OCI-LY7 (cell line): ENCODE results near the gene LEMD1. TPM values are rescaled to one million over a fixed set of nuclear protein-coding genes. Genes with fewer than 3 reads are reported as not detected.
"Not testable (repeated sequence)": the region's sequence is repeated elsewhere in the genome, so short reads cannot be mapped to it uniquely, and the experiment has no call there.

ENCODE experiments used
- BruUV-seq: library from RNA; stranded (reverse); fragments of 400-500 nt; replicated peaks from 2 replicates; lab custom pipeline; 2021; lab: Mats Ljungman, UMichigan
- CTCF ChIA-PET: fragments of 300-600 bp; sonication (Branson Sonifier 250); formaldehyde crosslinking; loops from one replicate; lab custom pipeline; 2022; ENCODE audit warnings: antibody characterized with exemption; ENCODE audit not compliant: unreplicated experiment; lab: Charles Lee
- POLR2A ChIA-PET: fragments of 300-600 bp; sonication (Branson Sonifier 250); formaldehyde crosslinking; loops from one replicate; lab custom pipeline; 2022; ENCODE audit warnings: antibody characterized with exemption; lab: Charles Lee
- DNase-seq: peaks from one replicate; pipeline ENCODE4 v3.0.0-alpha.2; 2015; ENCODE audit warnings: low spot score
- H2AFZ ChIP-seq: fragments of 200-600 bp; sonication (generic), shearing (Covaris generic); 2 replicates; pipeline ENCODE4 v1.6.1; 2014; ENCODE audit warnings: mild to moderate bottlenecking, antibody characterized with exemption, low read length, moderate library complexity
- H3K27ac ChIP-seq: fragments of 200-600 bp; sonication (generic); 2 replicates; pipeline ENCODE4 v1.5.1; 2014; ENCODE audit warnings: mixed run types, low read depth, mild to moderate bottlenecking, moderate library complexity, low read length, inconsistent platforms; ENCODE audit not compliant: poor library complexity, severe bottlenecking
- H3K36me3 ChIP-seq: fragments of 200-600 bp; sonication (generic); 2 replicates; pipeline ENCODE4 v1.6.1; 2014; ENCODE audit warnings: mild to moderate bottlenecking, antibody characterized with exemption, low read length, moderate library complexity, mixed read lengths; ENCODE audit not compliant: insufficient read depth
- H3K4me1 ChIP-seq: fragments of 200-600 bp; sonication (generic); 2 replicates; pipeline ENCODE4 v1.5.1; 2014; ENCODE audit warnings: mild to moderate bottlenecking, low read length; ENCODE audit not compliant: insufficient read depth, poor library complexity, severe bottlenecking
- H3K4me2 ChIP-seq: fragments of 200-600 bp; sonication (generic); 2 replicates; pipeline ENCODE4 v1.6.1; 2014; ENCODE audit warnings: mild to moderate bottlenecking, low read length
- H3K4me3 ChIP-seq: fragments of 200-600 bp; sonication (generic); 2 replicates; pipeline ENCODE4 v1.5.1; 2014; ENCODE audit warnings: mild to moderate bottlenecking, low read depth, low read length; ENCODE audit not compliant: poor library complexity, severe bottlenecking
- H3K79me2 ChIP-seq: fragments of 200-600 bp; sonication (generic); 2 replicates; pipeline ENCODE4 v1.6.1; 2016; ENCODE audit warnings: low read depth, mild to moderate bottlenecking, low read length, moderate library complexity, mixed read lengths; ENCODE audit not compliant: insufficient read depth
- H3K9me2 ChIP-seq: fragments of 200-600 bp; sonication (generic); 2 replicates; pipeline ENCODE4 v1.6.1; 2016; ENCODE audit warnings: mild to moderate bottlenecking, low read length, mixed read lengths; ENCODE audit not compliant: insufficient read depth
- H3K9me3 ChIP-seq: fragments of 200-600 bp; sonication (generic); 2 replicates; pipeline ENCODE4 v1.6.1; 2014; ENCODE audit warnings: mild to moderate bottlenecking, mixed run types, low read length, mixed read lengths
- H4K20me1 ChIP-seq: fragments of 200-600 bp; sonication (generic); 2 replicates; pipeline ENCODE4 v1.6.1; 2014; ENCODE audit warnings: mild to moderate bottlenecking, antibody characterized with exemption, low read length, moderate library complexity, mixed read lengths; ENCODE audit not compliant: insufficient read depth
- EZH2phosphoT487 ChIP-seq: fragments of 200-600 bp; sonication (generic); IDR thresholded peaks from 2 replicates; pipeline ENCODE4 v1.6.1; 2018; ENCODE audit warnings: low read depth, borderline replicate concordance, mild to moderate bottlenecking, mixed run types, antibody characterized with exemption, low read length, moderate library complexity, mixed read lengths
- intact Hi-C: fragments of 100-400 bp; cut with micrococcal nuclease; formaldehyde crosslinking; loops from one replicate; pipeline ENCODE4 v1.10.0; 2022; ENCODE audit not compliant: unreplicated experiment
- total RNA-seq, 2 experiments: library from RNA; depleted of rRNA in 1 of 2; stranded (reverse); fragments of >200 nt in 1 of 2; shearing (Covaris generic) in 1 of 2; gene quantifications; 2 replicates each; pipeline ENCODE4 v1.2.3, GENCODE V29; 2014 to 2022
- TF ChIP-seq, protein P1 (sequence below): fragments of 200-600 bp; sonication (generic); conservative IDR thresholded peaks from 2 replicates; pipeline ENCODE4 v1.5.1; 2014; ENCODE audit warnings: mild to moderate bottlenecking, antibody characterized with exemption, low read length, moderate library complexity, mixed read lengths

The LEMD1 gene
- total RNA-seq, 2 experiments from 2014 or later = 0.44 to 0.63 TPM

DNA sequence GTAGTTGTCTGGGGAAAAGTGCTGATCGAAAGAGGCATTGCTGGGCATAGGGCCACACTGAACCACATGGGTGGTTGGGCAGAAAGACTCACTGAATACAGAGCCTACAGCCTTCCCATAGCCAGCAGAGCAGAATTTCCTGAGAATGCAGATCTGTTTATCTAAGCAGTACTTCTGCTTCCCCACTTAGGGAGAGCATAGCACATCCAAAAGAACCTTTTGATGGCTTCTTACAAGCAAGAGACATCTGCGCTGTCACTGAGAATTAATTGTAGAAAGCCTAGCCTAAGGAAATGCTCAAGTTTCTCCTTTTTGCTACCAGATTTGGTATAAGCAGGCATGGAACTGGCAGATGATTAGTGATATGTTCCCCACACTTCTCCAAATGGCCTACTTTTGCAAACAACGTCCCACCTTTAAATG is 52.1 kb downstream of the LEMD1 start:
- TF ChIP-seq, protein P1, sequence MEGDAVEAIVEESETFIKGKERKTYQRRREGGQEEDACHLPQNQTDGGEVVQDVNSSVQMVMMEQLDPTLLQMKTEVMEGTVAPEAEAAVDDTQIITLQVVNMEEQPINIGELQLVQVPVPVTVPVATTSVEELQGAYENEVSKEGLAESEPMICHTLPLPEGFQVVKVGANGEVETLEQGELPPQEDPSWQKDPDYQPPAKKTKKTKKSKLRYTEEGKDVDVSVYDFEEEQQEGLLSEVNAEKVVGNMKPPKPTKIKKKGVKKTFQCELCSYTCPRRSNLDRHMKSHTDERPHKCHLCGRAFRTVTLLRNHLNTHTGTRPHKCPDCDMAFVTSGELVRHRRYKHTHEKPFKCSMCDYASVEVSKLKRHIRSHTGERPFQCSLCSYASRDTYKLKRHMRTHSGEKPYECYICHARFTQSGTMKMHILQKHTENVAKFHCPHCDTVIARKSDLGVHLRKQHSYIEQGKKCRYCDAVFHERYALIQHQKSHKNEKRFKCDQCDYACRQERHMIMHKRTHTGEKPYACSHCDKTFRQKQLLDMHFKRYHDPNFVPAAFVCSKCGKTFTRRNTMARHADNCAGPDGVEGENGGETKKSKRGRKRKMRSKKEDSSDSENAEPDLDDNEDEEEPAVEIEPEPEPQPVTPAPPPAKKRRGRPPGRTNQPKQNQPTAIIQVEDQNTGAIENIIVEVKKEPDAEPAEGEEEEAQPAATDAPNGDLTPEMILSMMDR = no peak
- no peak for TF ChIP-seq EZH2phosphoT487
- no peak overlapping the region for H3K4me3 ChIP-seq
- no TSS peak for BruUV-seq
- ChIA-PET POLR2A (no interaction called here), CTCF (no interaction called here)
- no peak overlapping the region for H2AFZ ChIP-seq
- H3K27ac ChIP-seq = no peak overlapping the region
- H3K9me2 ChIP-seq = no peaks in the 10 kb centered on the region
- H3K9me3 ChIP-seq = no peaks in the 10 kb centered on the region
- H3K36me3 ChIP-seq = no peaks in the 10 kb centered on the region
- H4K20me1 ChIP-seq = no peaks in the 10 kb centered on the region
- H3K4me2 ChIP-seq = no peak overlapping the region
- intact Hi-C loops = no loop called here
- no peaks in the 10 kb centered on the region for H3K79me2 ChIP-seq
- H3K4me1 ChIP-seq = no peaks in the 10 kb centered on the region
- DNase-seq = no peak

DNA sequence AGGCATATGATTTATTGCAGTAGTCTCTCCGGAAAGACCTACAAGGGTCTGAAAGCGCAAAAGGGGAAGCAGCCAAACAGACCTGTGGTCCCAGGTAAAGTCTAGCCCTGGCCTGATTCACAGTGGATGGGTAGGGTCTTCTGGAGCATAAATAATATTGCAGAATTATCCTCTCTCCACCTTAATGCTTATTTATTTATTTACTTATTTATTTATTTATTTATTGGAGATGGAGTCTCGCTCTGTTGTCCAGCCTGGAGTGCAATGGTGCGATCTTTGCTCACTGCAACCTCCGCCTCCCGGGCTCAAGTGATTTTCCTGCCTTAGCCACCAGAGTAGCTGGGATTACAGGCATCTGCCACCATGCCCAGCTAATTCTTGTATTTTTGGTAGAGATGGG is 53.4 kb downstream of the LEMD1 start:
- no peak overlapping the region for H3K4me3 ChIP-seq
- TF ChIP-seq, protein P1 = no peak
- no peak for TF ChIP-seq EZH2phosphoT487
- H3K79me2 ChIP-seq = no peaks in the 10 kb centered on the region
- no TSS peak for BruUV-seq
- no peaks in the 10 kb centered on the region for H3K4me1 ChIP-seq
- CTCF ChIA-PET = no interaction called here
- no peak for DNase-seq
- no peak overlapping the region for H3K4me2 ChIP-seq
- no peak overlapping the region for H3K27ac ChIP-seq
- POLR2A ChIA-PET = interaction anchor here (0.6 kb wide), 1 partner anchor 1549 kb away, joined by 4 read pairs; no protein-coding TSS in a partner anchor
- no peaks in the 10 kb centered on the region for H3K9me2 ChIP-seq
- H4K20me1 ChIP-seq = no peaks in the 10 kb centered on the region
- H2AFZ ChIP-seq = no peak overlapping the region
- H3K9me3 ChIP-seq = no peaks in the 10 kb centered on the region
- H3K36me3 ChIP-seq = no peaks in the 10 kb centered on the region
- intact Hi-C loops = no loop called here

DNA sequence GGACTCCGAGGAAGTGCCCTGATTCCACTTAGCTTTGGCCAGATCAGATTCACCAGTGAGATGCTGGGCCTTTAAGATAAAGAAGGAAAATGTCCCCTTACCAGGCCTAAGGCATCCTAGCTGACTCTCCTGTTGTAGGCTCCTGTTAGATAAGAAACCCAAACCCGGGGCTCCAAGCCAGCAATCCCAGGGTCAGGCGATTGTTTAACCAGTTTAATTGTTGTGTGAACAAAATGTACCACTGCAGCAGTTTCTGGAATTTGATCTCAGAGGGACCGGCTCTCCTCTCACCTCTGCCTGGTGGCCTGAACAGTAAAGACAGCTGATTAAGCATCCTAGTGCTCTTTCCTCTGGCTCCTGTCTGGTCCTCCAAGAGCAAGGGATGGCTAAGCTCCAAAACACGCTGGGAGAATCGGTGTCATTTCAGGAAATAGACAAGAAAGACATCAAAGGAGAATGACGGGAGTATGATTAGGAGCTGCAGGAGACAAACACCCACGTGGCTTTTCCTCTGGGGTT is 55.9 kb downstream of the LEMD1 start:
- no peaks in the 10 kb centered on the region for H3K79me2 ChIP-seq
- no peak for DNase-seq
- H3K4me3 ChIP-seq = no peak overlapping the region
- no peak overlapping the region for H3K27ac ChIP-seq
- H2AFZ ChIP-seq = no peak overlapping the region
- CTCF ChIA-PET = no interaction called here
- no peaks in the 10 kb centered on the region for H3K36me3 ChIP-seq
- no TSS peak for BruUV-seq
- no peaks in the 10 kb centered on the region for H3K4me1 ChIP-seq
- no peaks in the 10 kb centered on the region for H4K20me1 ChIP-seq
- no peaks in the 10 kb centered on the region for H3K9me3 ChIP-seq
- H3K4me2 ChIP-seq = no peak overlapping the region
- H3K9me2 ChIP-seq = no peaks in the 10 kb centered on the region
- intact Hi-C loops = no loop called here
- POLR2A ChIA-PET = no interaction called here
- TF ChIP-seq, protein P1 = no peak
- no peak for TF ChIP-seq EZH2phosphoT487

DNA sequence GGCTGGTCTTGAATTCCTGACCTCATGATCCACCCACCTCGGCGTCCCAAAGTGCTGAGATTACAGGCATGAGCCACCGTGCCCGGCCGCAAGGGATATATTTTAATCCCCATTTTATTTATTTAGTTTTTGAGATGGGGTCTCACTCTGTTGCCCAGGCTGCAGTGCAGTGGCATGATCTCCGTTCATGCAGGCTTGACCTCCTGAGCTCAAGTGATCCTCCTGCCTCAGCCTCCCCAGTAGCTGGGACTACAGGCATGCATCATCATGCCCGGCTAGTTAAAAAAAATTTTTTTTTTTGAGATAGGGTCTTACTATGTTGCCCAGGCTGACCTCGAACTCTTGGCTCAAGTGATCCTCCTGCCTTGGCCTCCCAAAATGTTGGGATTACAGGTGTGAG is 56.8 kb downstream of the LEMD1 start:
- H3K4me3 ChIP-seq, H3K27ac ChIP-seq, H3K9me3 ChIP-seq, H4K20me1 ChIP-seq, H3K4me1 ChIP-seq, CTCF ChIA-PET, H3K9me2 ChIP-seq, H3K4me2 ChIP-seq, POLR2A ChIA-PET, BruUV-seq, H3K36me3 ChIP-seq, intact Hi-C loops, H3K79me2 ChIP-seq, DNase-seq, H2AFZ ChIP-seq: not testable (repeated sequence)
